HepG2 (cell line): ENCODE measurements around the gene VWA7. TPM values are rescaled to one million over a fixed set of nuclear protein-coding genes. Genes with fewer than 3 reads are reported as not detected.
"Not testable (repeated sequence)": the region's sequence is repeated elsewhere in the genome, so short reads cannot be mapped to it uniquely, and the experiment has no call there.

ENCODE experiments used
- ATAC-seq: fragments of 200-7000 bp; cut with Tn5 transposase; 3 replicates; pipeline ENCODE4 v1.9.1; 2020; ENCODE audit warnings: mild to moderate bottlenecking, moderate library complexity
- BruUV-seq: library from RNA; stranded (reverse); fragments of 400-500 nt; replicated peaks from 2 replicates; lab custom pipeline; 2021; lab: Mats Ljungman, UMichigan
- CTCF ChIA-PET: fragments of 300-600 bp; formaldehyde crosslinking; extraction: SDS; loops from one replicate; lab custom pipeline; 2021; ENCODE audit warnings: low total read pairs, inconsistent platforms, low intra/inter-chr PET ratio; lab: Yijun Ruan, JAX
- POLR2A ChIA-PET: fragments of 350-600 bp; sonication (Branson Sonifier 250); formaldehyde crosslinking; loops from one replicate; lab custom pipeline; 2020; ENCODE audit warnings: antibody characterized with exemption, inconsistent platforms; lab: Yijun Ruan, JAX
- DNase-seq: peaks from one replicate; pipeline ENCODE4 v3.0.0-alpha.2; 2015; ENCODE audit warnings: low spot score
- FAIRE-seq: peaks from 3 replicates; lab custom pipeline; 2011; peaks lifted over from hg19 to GRCh38; lab: Jason Lieb, UNC
- H2AFZ ChIP-seq: one replicate; pipeline ENCODE4 v1.6.1; 2011; ENCODE audit warnings: low read length, inconsistent platforms
- H3K27ac ChIP-seq: fragments of 300-600 bp; 3 replicates; pipeline ENCODE4 v1.8.0; 2011; ENCODE audit warnings: mixed run types, mild to moderate bottlenecking, mixed read lengths, low read length, inconsistent platforms; ENCODE audit not compliant: insufficient read depth; ENCODE audit errors: extremely low read length
- H3K27me3 ChIP-seq, 2 experiments: fragments of 200-600 bp in 1 of 2; 2 replicates in 1 of 2; 3 replicates in 1 of 2; pipeline versions ENCODE4 v1.6.0 to v1.8.0; 2011; ENCODE audit warnings: low read length in 2 of 2, mild to moderate bottlenecking in 2 of 2, moderate library complexity in 2 of 2, inconsistent platforms in 1 of 2; ENCODE audit not compliant: insufficient read depth in 2 of 2, control insufficient read depth in 1 of 2
- H3K36me3 ChIP-seq, 2 experiments: fragments of 200-600 bp in 1 of 2; replicated peaks in 1 of 2; 2 replicates in 1 of 2; 3 replicates in 1 of 2; pipeline versions ENCODE4 v1.5.1 to v1.8.0; 2011; ENCODE audit warnings: low read length in 2 of 2, inconsistent platforms in 1 of 2; ENCODE audit not compliant: insufficient read depth in 2 of 2, control insufficient read depth in 1 of 2
- H3K4me1 ChIP-seq: 2 replicates; pipeline ENCODE4 v1.5.1; 2012; ENCODE audit warnings: low read length, inconsistent platforms; ENCODE audit not compliant: insufficient read depth
- H3K4me2 ChIP-seq: 2 replicates; pipeline ENCODE4 v1.6.0; 2011; ENCODE audit warnings: low read depth, low read length, inconsistent platforms
- H3K4me3 ChIP-seq, 3 experiments: fragments of 200-600 bp in 1 of 3; sonication (generic), shearing (Covaris generic) in 1 of 3; replicated peaks in 1 of 3; 2 replicates each; pipeline ENCODE4 v1.5.1; 2011 to 2016; ENCODE audit warnings: low read length in 3 of 3, inconsistent platforms in 2 of 3, low read depth in 2 of 3, mild to moderate bottlenecking in 2 of 3, control low read depth in 1 of 3, mixed read lengths in 1 of 3; ENCODE audit not compliant: insufficient read depth in 1 of 3
- H3K79me2 ChIP-seq: one replicate; pipeline ENCODE4 v1.6.1; 2011; ENCODE audit warnings: low read length, inconsistent platforms; ENCODE audit not compliant: insufficient read depth
- H3K9ac ChIP-seq: 2 replicates; pipeline ENCODE4 v1.6.0; 2011; ENCODE audit warnings: mild to moderate bottlenecking, low read depth, low read length, inconsistent platforms; ENCODE audit not compliant: insufficient read depth
- H3K9me3 ChIP-seq: 2 replicates; pipeline ENCODE4 v1.5.1; 2012; ENCODE audit warnings: mild to moderate bottlenecking, low read length
- H4K20me1 ChIP-seq: 2 replicates; pipeline ENCODE4 v1.6.0; 2011; ENCODE audit warnings: inconsistent platforms, mild to moderate bottlenecking, low read length, moderate library complexity; ENCODE audit not compliant: insufficient read depth
- HOXA3 ChIP-seq: sonication (generic); formaldehyde crosslinking; IDR thresholded peaks from 2 replicates; pipeline ENCODE4 v1.5.0; 2020; ENCODE audit warnings: missing genetic modification reagents
- NR2F6 ChIP-seq, 2 experiments: IDR thresholded peaks; 2 replicates each; pipeline ENCODE4 v1.6.1; 2016; ENCODE audit warnings: antibody characterized with exemption in 1 of 2, mild to moderate bottlenecking in 1 of 2
- PRDM10 ChIP-seq: sonication (generic); formaldehyde crosslinking; IDR thresholded peaks from 2 replicates; pipeline ENCODE4 v1.4.0; 2020; ENCODE audit warnings: low read depth, missing genetic modification reagents
- RFXANK ChIP-seq: IDR thresholded peaks from 2 replicates; pipeline ENCODE4 v1.6.1; 2016
- RXRA ChIP-seq: sonication (generic); formaldehyde crosslinking; IDR thresholded peaks from 2 replicates; pipeline ENCODE4 v1.5.1; 2020; ENCODE audit warnings: missing genetic modification reagents
- SIX1 ChIP-seq: sonication (generic); formaldehyde crosslinking; IDR thresholded peaks from 2 replicates; pipeline ENCODE4 v1.4.0; 2020; ENCODE audit warnings: missing genetic modification reagents, borderline replicate concordance
- ZBTB38 ChIP-seq: sonication (generic); formaldehyde crosslinking; IDR thresholded peaks from 2 replicates; pipeline ENCODE4 v1.5.1; 2020; ENCODE audit warnings: mild to moderate bottlenecking, missing genetic modification reagents
- ZMYM3 ChIP-seq: sonication (generic); formaldehyde crosslinking; IDR thresholded peaks from 2 replicates; pipeline ENCODE4 v1.5.1; 2020; ENCODE audit warnings: mild to moderate bottlenecking, missing genetic modification reagents
- ZNF121 ChIP-seq: sonication (generic); formaldehyde crosslinking; IDR thresholded peaks from 2 replicates; pipeline ENCODE4 v1.5.0; 2020; ENCODE audit warnings: mild to moderate bottlenecking, missing genetic modification reagents
- ZNF460 ChIP-seq: sonication (generic); formaldehyde crosslinking; IDR thresholded peaks from 2 replicates; pipeline ENCODE4 v1.5.1; 2020; ENCODE audit warnings: missing genetic modification reagents, mild to moderate bottlenecking, borderline replicate concordance
- WGBS: methylation state at CpG from one replicate; pipeline ENCODE4 v1.1.6; 2017; ENCODE audit warnings: low lambda C conversion rate; 5-methylcytosine and 5-hydroxymethylcytosine counted together
- in situ Hi-C: cut with HindIII; loops from 2 replicates; pipeline ENCODE4 v1.10.0; 2017; ENCODE audit warnings: low pct_unique_long_range_greater_than_20kb; ENCODE audit not compliant: extremely low pct_ligation_motif_present
- intact Hi-C: fragments of 100-400 bp; cut with micrococcal nuclease; formaldehyde crosslinking; loops from one replicate; pipeline ENCODE4 v1.10.0; 2022; ENCODE audit not compliant: unreplicated experiment
- polyA plus RNA-seq, 8 experiments: library from polyadenylated mRNA; depleted of rRNA in 3 of 8; stranded (reverse) in 7 of 8; unstranded in 1 of 8; fragments of >200 nt; fragmentation: Illumina TruSeq in 4 of 8; extraction: Trizol in 4 of 8; gene quantifications; 2 replicates each; pipeline versions ENCODE4 v1.2.1 to v1.2.3, GENCODE V29; 2011 to 2016; ENCODE audit warnings: low read depth in 4 of 8, missing spikeins in 1 of 8, mixed read lengths in 1 of 8; ENCODE audit not compliant: insufficient read depth in 1 of 8
- total RNA-seq, 5 experiments: library from RNA; depleted of rRNA; stranded (reverse); fragments of >200 nt; fragmentation: Illumina TruSeq; extraction: Trizol; gene quantifications; 2 replicates each; pipeline ENCODE4 v1.2.3, GENCODE V29; 2016; ENCODE audit warnings: low read depth in 1 of 5
- TF ChIP-seq, protein P1 (sequence below): sonication (generic); formaldehyde crosslinking; IDR thresholded peaks from 2 replicates; pipeline ENCODE4 v1.4.0; 2020; ENCODE audit warnings: mild to moderate bottlenecking, missing genetic modification reagents
- TF ChIP-seq, protein P2 (sequence below): sonication (generic); formaldehyde crosslinking; IDR thresholded peaks from 2 replicates; pipeline ENCODE4 v1.8.1; 2023; ENCODE audit warnings: mild to moderate bottlenecking, moderate library complexity, missing genetic modification reagents

The VWA7 gene
- total and polyA plus RNA-seq, 2 of the 13 experiments (the other 11 are each of a cell fraction or from before 2014, with no cell fraction given), result 0.86 to 3.3 TPM

- intact Hi-C loops; CTCF ChIA-PET; H3K36me3 ChIP-seq; H2AFZ ChIP-seq; in situ Hi-C loops; BruUV-seq; H4K20me1 ChIP-seq; H3K9me3 ChIP-seq; DNase-seq; ATAC-seq; FAIRE-seq; H3K27me3 ChIP-seq; TF ChIP-seq NR2F6 (IDR thresholded peaks at IDR 0.05): not testable (repeated sequence)
- Histone ChIP-seq H3K4me2 (peak overlapping the region; percentile 76), H3K4me3 (peak overlapping the region; percentile 59 to 82 (median 62)), H3K79me2 (peaks cover 27% of the 10 kb centered on the region), H3K27ac (peak overlapping the region; percentile 86), H3K9ac (peak overlapping the region; percentile 66), H3K4me1 (peaks cover 54% of the 10 kb centered on the region)
- 42% methylated on average over 8 of the region's 8 CpGs for WGBS
- POLR2A ChIA-PET, result interaction anchor here (0.9 to 6.9 kb wide), 8 partner anchors 8 to 81 kb away, joined by 3 to 66 read pairs (median 7); partner anchors contain the start of genes HSPA1B, LSM2, VARS1 and VWA7
- 0 out of 2 replicates have a peak, but pooled peaks have one; percentile 13 for TF ChIP-seq RXRA (CRISPR knock-in tag)
- TF ChIP-seq RFXANK (CRISPR knock-in tag), result 0 out of 2 replicates have a peak, but pooled peaks have one; percentile 40
- 0 out of 2 replicates have a peak, but pooled peaks have one; percentile 44 for TF ChIP-seq SIX1 (CRISPR knock-in tag)
- TF ChIP-seq ZNF460 (CRISPR knock-in tag), result peak; percentile 58; the same call in 1 of the 2 replicates
- peak; percentile 60 for TF ChIP-seq ZMYM3 (CRISPR knock-in tag)
- 0 out of 2 replicates have a peak, but pooled peaks have one; percentile 59 for TF ChIP-seq ZBTB38 (CRISPR knock-in tag)
- 0 out of 2 replicates have a peak, but pooled peaks have one; percentile 16 for TF ChIP-seq NR2F6 (CRISPR knock-in tag; IDR thresholded peaks at IDR 0.05)
- TF ChIP-seq HOXA3 (CRISPR knock-in tag), result peak; percentile 33; the same call in 1 of the 2 replicates
- peak; percentile 98 for TF ChIP-seq ZNF121 (CRISPR knock-in tag)
- 0 out of 2 replicates have a peak, but pooled peaks have one; percentile 39 for TF ChIP-seq PRDM10 (CRISPR knock-in tag)
- TF ChIP-seq, protein P1, sequence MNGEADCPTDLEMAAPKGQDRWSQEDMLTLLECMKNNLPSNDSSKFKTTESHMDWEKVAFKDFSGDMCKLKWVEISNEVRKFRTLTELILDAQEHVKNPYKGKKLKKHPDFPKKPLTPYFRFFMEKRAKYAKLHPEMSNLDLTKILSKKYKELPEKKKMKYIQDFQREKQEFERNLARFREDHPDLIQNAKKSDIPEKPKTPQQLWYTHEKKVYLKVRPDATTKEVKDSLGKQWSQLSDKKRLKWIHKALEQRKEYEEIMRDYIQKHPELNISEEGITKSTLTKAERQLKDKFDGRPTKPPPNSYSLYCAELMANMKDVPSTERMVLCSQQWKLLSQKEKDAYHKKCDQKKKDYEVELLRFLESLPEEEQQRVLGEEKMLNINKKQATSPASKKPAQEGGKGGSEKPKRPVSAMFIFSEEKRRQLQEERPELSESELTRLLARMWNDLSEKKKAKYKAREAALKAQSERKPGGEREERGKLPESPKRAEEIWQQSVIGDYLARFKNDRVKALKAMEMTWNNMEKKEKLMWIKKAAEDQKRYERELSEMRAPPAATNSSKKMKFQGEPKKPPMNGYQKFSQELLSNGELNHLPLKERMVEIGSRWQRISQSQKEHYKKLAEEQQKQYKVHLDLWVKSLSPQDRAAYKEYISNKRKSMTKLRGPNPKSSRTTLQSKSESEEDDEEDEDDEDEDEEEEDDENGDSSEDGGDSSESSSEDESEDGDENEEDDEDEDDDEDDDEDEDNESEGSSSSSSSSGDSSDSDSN, result 0 out of 2 replicates have a peak, but pooled peaks have one; percentile 9
- TF ChIP-seq, protein P2, sequence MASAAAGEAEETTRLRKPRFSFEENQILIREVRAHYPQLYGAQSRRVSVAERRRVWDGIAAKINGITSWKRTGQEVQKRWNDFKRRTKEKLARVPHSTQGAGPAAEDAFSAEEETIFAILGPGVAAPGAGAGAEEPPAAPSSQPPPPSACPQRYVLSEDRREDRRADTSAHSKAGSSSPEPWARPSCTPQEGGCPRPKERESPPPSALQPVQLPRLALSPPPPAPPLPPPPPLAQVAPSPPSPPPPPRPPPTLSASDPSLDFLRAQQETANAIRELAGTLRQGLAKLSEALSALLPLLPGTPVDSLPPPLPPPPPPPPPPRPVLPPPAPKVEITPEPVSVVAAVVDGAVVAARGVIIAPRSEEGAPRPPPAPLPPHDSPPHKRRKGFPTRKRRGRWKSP (CRISPR knock-in tag), result 0 out of 2 replicates have a peak, but pooled peaks have one; percentile 25
Measured at GRCh38 chr6:31817929-31818511, 40.9 kb upstream of the VWA7 start.
